WI38 (cell line): ENCODE results near the gene GLS2.
"Not testable (repeated sequence)": the region's sequence is repeated elsewhere in the genome, so short reads cannot be mapped to it uniquely, and the experiment has no call there.

ENCODE experiments used
- H3K4me3 ChIP-seq: 2 replicates; pipeline ENCODE4 v1.5.1; 2011; ENCODE audit warnings: low read depth, mild to moderate bottlenecking, control low read depth, low read length
- TF ChIP-seq, protein P1 (sequence below): IDR thresholded peaks from 2 replicates; pipeline ENCODE4 v1.5.1; 2012; ENCODE audit warnings: low read depth, mild to moderate bottlenecking, control low read depth, low read length

GLS2 gene

DNA sequence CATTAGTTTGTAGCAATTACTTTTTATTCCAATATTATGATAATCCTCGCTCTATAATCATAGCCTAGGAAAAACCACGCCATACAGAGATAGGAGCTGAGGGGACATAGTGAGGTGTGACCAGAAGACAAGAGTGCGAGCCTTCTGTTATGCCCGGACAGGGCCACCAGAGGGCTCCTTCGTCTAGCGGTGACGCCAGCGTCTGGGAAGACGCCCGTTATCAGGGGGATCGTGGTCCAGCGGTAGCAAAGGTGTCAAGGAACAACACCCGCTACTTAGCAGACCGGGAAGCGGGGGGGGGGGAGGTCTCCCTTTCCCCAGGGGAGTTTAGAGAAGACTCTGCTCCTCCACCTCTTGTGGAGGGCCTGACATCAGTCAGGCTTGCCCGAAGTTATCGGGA lies 8.7 kb upstream of the GLS2 start:
- not testable (repeated sequence) for H3K4me3 ChIP-seq
- TF ChIP-seq, protein P1, sequence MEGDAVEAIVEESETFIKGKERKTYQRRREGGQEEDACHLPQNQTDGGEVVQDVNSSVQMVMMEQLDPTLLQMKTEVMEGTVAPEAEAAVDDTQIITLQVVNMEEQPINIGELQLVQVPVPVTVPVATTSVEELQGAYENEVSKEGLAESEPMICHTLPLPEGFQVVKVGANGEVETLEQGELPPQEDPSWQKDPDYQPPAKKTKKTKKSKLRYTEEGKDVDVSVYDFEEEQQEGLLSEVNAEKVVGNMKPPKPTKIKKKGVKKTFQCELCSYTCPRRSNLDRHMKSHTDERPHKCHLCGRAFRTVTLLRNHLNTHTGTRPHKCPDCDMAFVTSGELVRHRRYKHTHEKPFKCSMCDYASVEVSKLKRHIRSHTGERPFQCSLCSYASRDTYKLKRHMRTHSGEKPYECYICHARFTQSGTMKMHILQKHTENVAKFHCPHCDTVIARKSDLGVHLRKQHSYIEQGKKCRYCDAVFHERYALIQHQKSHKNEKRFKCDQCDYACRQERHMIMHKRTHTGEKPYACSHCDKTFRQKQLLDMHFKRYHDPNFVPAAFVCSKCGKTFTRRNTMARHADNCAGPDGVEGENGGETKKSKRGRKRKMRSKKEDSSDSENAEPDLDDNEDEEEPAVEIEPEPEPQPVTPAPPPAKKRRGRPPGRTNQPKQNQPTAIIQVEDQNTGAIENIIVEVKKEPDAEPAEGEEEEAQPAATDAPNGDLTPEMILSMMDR, result peak; percentile 31; the same call in 1 of the 2 replicates

DNA sequence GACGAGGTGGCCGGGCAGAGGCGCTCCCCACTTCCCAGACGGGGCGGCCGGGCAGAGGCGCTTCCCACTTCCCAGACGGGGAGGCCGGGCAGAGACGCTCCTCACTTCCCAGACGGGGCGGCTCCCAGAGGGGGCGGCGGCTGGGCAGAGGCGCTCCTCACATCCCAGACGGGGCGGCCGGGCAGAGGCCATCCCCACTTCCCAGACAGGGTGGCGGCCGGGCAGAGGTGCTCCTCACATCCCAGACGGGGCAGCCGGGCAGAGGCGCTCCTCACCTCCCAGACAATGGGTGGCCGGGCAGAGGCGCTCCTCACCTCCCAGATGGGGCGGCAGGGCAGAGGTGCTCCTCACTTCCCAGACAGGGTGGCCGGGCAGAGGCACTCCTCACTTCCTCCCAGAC lies 6.5 kb upstream of the GLS2 start:
- H3K4me3 ChIP-seq, result not testable (repeated sequence)

DNA sequence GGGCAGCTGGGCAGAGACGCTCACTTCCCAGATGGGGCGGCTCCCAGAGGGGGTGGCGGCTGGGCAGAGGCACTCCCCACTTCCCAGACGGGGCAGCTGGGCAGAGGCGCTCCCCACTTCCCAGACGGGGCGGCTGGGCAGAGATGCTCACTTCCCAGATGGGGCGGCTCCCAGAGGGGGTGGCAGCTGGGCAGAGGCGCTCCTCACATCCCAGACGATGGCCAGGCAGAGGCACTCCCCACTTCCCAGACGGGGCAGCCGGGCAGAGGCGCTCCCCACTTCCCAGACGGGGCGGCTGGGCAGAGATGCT lies 6.1 kb upstream of the GLS2 start:
- not testable (repeated sequence) for H3K4me3 ChIP-seq

DNA sequence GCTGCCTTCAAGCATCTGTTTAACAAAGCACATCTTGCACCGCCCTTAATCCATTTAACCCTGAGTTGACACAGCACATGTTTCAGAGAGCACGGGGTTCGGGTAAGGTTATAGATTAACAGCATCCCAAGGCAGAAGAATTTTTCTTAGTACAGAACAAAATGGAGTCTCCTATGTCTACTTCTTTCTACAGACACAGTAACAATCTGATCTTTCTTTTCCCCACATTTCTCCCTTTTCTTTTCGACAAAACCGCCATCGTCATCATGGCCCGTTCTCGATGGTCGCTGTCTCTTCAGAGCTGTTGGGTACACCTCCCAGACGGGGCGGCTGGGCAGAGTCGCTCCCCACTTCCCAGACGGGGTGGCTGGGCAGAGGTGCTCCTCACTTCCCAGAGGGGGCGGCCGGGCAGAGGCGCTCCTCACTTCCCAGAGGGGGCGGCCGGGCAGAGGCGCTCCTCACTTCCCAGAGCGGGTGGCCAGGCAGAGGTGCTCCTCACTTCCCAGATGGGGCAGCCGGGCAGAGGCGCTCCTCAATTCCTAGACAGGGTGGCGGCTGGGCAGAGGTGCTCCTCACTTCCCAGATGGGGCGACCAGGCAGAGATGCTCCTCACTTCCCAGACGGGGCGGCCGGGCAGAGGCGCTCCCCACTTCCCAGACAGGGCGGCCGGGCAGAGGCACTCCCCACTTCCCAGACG lies 5.6 kb upstream of the GLS2 start:
- H3K4me3 ChIP-seq, result not testable (repeated sequence)

DNA sequence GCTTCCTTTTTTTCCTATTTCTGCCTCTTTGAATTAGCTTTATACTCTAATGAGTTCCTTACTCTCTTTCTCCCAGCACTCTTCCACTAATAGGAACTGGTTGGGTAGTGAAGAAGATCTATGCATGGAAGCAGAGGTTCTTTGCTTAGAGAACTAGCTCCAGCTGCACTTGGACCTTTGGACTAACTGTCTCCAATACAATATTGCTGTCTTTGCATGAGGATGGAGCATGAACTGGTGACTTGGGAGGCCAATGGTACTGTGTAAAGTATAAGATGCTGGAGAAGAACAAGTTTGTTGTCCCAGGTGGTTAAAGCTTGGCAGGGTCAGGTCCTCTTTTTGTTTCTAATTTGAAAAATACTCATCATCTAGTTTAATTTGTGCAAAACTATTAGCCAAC lies 2.4 kb upstream of the GLS2 start:
- TF ChIP-seq, protein P1, result no peak
- no peak overlapping the region for H3K4me3 ChIP-seq

DNA sequence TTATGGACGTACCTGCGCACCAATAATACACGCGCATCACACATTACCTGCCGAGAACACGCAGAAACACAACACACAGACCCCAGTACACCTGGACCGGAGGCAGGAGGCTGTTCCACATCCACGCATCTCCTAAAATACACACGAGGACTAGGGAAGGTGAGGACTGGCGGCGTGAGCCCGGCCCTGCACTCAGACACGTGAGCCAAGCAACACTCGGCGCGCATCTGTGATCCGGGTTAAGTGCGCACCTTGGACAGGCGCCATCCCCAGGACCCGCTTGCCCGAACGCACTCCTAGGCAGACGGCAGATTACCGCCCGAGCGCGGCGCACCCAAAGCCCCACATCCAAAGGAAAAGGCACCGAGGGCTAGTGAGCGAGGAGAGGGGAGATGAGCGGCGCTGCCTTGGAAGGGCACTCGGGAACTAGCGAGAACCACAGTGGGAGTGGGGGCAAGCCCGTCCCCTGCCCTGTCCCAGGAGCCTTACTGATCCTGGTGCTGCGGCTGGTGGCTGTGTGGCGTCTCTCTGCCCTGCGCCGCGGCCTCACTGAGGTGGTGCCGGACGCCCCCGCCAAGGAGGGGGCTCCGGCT lies 417 bp downstream of the GLS2 start:
- TF ChIP-seq, protein P1, result no peak
- H3K4me3 ChIP-seq, result peak overlapping the region; percentile 54

DNA sequence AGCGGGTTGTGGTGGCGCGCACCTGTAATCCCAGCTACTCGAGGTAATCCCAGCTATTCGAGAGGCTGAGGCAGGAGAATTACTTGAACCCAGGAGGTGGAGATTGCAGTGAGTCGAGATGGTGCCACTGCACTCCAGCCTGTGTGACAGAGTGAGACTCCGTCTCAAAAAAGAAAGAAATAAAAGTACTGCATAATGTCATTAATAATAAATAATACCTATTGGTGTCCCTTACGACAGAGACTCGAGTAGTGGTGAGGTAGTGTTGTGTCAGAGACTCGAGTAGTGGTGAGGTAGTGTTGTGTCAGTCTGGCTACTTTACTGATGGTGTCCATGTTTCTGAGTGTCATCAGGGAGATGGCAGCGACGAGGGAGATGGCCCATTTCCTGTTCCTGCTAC lies 1.3 kb downstream of the GLS2 start:
- TF ChIP-seq, protein P1, result no peak
- H3K4me3 ChIP-seq, result no peak overlapping the region

DNA sequence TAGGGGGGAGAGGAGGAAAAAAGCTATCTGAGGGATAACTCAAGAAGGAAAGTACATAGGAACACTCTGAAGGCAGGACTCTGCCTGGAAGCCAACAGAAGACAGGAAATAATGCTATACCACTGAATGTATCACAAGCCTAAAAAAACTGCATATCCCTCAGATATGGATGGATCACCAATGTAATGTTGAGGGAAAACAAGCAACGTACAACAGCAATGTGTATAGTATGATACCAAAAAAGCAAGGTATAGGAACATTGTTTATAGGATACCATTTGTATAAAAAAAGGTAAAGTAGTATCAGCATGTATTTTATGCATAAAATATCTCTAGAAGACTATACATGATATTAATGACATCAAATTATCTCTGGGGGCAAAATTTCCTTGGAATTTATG lies 3.4 kb downstream of the GLS2 start:
- H3K4me3 ChIP-seq, result no peak overlapping the region
- TF ChIP-seq, protein P1, result no peak

DNA sequence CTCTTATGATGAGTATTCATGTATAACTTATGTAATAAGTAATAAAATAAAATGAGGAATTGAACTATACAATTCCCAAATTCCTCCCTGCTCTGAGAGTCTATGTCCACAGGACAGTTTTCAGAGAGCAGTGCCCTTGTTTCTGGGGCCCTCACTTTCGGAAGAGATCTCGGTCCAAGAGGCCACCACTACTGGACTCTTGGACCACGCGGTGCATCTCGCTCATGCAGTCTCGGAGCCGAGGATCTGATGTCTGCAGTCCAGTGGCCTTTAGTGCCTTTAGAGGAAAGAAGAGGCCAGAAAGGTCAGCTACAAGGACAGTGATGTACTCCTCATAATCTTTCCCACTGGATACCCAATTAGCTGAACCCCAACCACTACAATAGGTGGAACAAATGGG lies 8.3 kb downstream of the GLS2 start:
- TF ChIP-seq, protein P1, result no peak
- no peak overlapping the region for H3K4me3 ChIP-seq
